Esophagus muscularis mucosa (tissue), 4 donors: ENCODE results near the gene GALNT15.

Experiments
- CTCF ChIP-seq, 3 experiments: fragments of 200-600 bp in 2 of 3; fragments of 450-650 bp in 1 of 3; sonication (generic) in 2 of 3; IDR thresholded peaks; one replicate each; pipeline ENCODE4 v1.5.1; 2017 to 2019; ENCODE audit warnings: antibody characterized with exemption in 3 of 3, mild to moderate bottlenecking in 2 of 3, moderate library complexity in 1 of 3
- EP300 ChIP-seq: sonication (generic); formaldehyde crosslinking; IDR thresholded peaks from one replicate; pipeline ENCODE4 v1.6.1; 2017; ENCODE audit warnings: antibody characterized with exemption
- POLR2A ChIP-seq: fragments of 450-650 bp; IDR thresholded peaks from one replicate; pipeline ENCODE4 v1.6.1; 2017; ENCODE audit warnings: antibody characterized with exemption, moderate library complexity, mild to moderate bottlenecking, low read depth
- POLR2AphosphoS5 ChIP-seq, 2 donors: sonication (generic); formaldehyde crosslinking; IDR thresholded peaks; one replicate each; pipeline ENCODE4 v1.6.1; 2017; ENCODE audit warnings: antibody characterized with exemption in 2 of 2

- no peak for TF ChIP-seq POLR2A
- TF ChIP-seq CTCF (IDR thresholded peaks at IDR 0.05) = no peak
- TF ChIP-seq EP300 = no peak
- no peak for TF ChIP-seq POLR2AphosphoS5 (IDR thresholded peaks at IDR 0.05)
Observed at GRCh38 chr3:16229681-16230080, 55.2 kb downstream of the GALNT15 start.
